Measurements from ENCODE around the gene COL3A1.

The COL3A1 gene

GRCh38 chr2:189015359-189015758 is 41.2 kb downstream of the COL3A1 start:
- no peak for DNase-seq (ENCODE audit: low spot score)

GRCh38 chr2:189016311-189016861 is 42.2 kb downstream of the COL3A1 start:
- no peak for DNase-seq (ENCODE audit: low spot score)

- no peak for DNase-seq (ENCODE audit: low spot score)
Observed at GRCh38 chr2:189018631-189019030, 44.5 kb downstream of the COL3A1 start.

- DNase-seq (ENCODE audit: low spot score), result no peak
Observed at GRCh38 chr2:189020179-189020578, 46.0 kb downstream of the COL3A1 start.

- DNase-seq (ENCODE audit: low spot score), result no peak
Observed at GRCh38 chr2:189022053-189022481, 47.9 kb downstream of the COL3A1 start.

- DNase-seq (ENCODE audit: low spot score), result no peak
Observed at GRCh38 chr2:189022492-189022891, 48.3 kb downstream of the COL3A1 start.

- DNase-seq (ENCODE audit: low spot score), result no peak
Observed at GRCh38 chr2:189024901-189025618, 50.9 kb downstream of the COL3A1 start.

GRCh38 chr2:189037518-189037917 is 63.3 kb downstream of the COL3A1 start:
- DNase-seq (ENCODE audit: low spot score), result no peak

GRCh38 chr2:189045836-189046235 is 71.7 kb downstream of the COL3A1 start:
- DNase-seq (ENCODE audit: low spot score), result no peak

- no peak for DNase-seq (ENCODE audit: low spot score)
Observed at GRCh38 chr2:189046320-189046719, 72.1 kb downstream of the COL3A1 start.

GRCh38 chr2:189047171-189047888 is 73.2 kb downstream of the COL3A1 start:
- no peak for DNase-seq (ENCODE audit: low spot score)

- DNase-seq (ENCODE audit: low spot score), result no peak
Observed at GRCh38 chr2:189048189-189048588, 74.0 kb downstream of the COL3A1 start.

- DNase-seq (ENCODE audit: low spot score), result no peak
Observed at GRCh38 chr2:189049709-189050164, 75.6 kb downstream of the COL3A1 start.

- DNase-seq (ENCODE audit: low spot score), result no peak
Observed at GRCh38 chr2:189050165-189050712, 76.1 kb downstream of the COL3A1 start.

- DNase-seq (ENCODE audit: low spot score), result no peak
Observed at GRCh38 chr2:189056200-189057106, 82.3 kb downstream of the COL3A1 start.

- no peak for DNase-seq (ENCODE audit: low spot score)
Observed at GRCh38 chr2:189057316-189057715, 83.1 kb downstream of the COL3A1 start.

GRCh38 chr2:189060096-189060642 is 86.0 kb downstream of the COL3A1 start:
- no peak for DNase-seq (ENCODE audit: low spot score)

Data from CD4-positive, alpha-beta T cell treated with Interleukin-2 at 100 ng/mL for 4 hours (primary cell).